Smooth muscle cell (in vitro differentiated cells): Measurements from ENCODE around the gene SCG5. TPM values are rescaled to one million over a fixed set of nuclear protein-coding genes. Genes with fewer than 3 reads are reported as not detected.

ENCODE experiments used
- DNase-seq: peaks from one replicate; lab custom pipeline; 2025; ENCODE audit not compliant: unreplicated experiment; lab: John Stamatoyannopoulos, UW
- H2AFZ ChIP-seq: fragments of 200-600 bp; sonication (generic); 2 replicates; pipeline ENCODE4 v1.6.0; 2016; ENCODE audit warnings: antibody characterized with exemption, low read depth, mild to moderate bottlenecking
- H3F3A ChIP-seq: fragments of 200-600 bp; sonication (generic); 2 replicates; pipeline ENCODE4 v1.6.0; 2017; ENCODE audit warnings: antibody characterized with exemption, low read depth
- H3K27ac ChIP-seq: fragments of 200-600 bp; sonication (generic); 2 replicates; pipeline ENCODE4 v1.5.1; 2016; ENCODE audit warnings: low read depth, mild to moderate bottlenecking
- H3K27me3 ChIP-seq: fragments of 200-600 bp; sonication (generic); 2 replicates; pipeline ENCODE4 v1.6.1; 2016; ENCODE audit warnings: low read depth, mild to moderate bottlenecking
- H3K36me3 ChIP-seq: fragments of 200-600 bp; sonication (generic); 2 replicates; pipeline ENCODE4 v1.5.1; 2016; ENCODE audit warnings: low read depth
- H3K4me1 ChIP-seq: fragments of 200-600 bp; sonication (generic); 2 replicates; pipeline ENCODE4 v1.5.1; 2016; ENCODE audit warnings: low read depth
- H3K4me2 ChIP-seq: fragments of 200-600 bp; sonication (generic); 2 replicates; pipeline ENCODE4 v1.6.0; 2016; ENCODE audit warnings: mild to moderate bottlenecking
- H3K4me3 ChIP-seq: fragments of 200-600 bp; sonication (generic); 2 replicates; pipeline ENCODE4 v1.5.1; 2016; ENCODE audit warnings: mild to moderate bottlenecking
- H3K79me2 ChIP-seq: fragments of 200-600 bp; sonication (generic); 2 replicates; pipeline ENCODE4 v1.6.0; 2016; ENCODE audit warnings: low read depth, mild to moderate bottlenecking
- H3K9ac ChIP-seq: fragments of 200-600 bp; sonication (generic); 2 replicates; pipeline ENCODE4 v1.6.0; 2016; ENCODE audit warnings: low read depth
- H3K9me3 ChIP-seq: fragments of 200-600 bp; sonication (generic); replicated peaks from 2 replicates; pipeline ENCODE4 v1.5.1; 2016; ENCODE audit warnings: low read depth
- H4K20me1 ChIP-seq: fragments of 200-600 bp; sonication (generic); 2 replicates; pipeline ENCODE4 v1.6.0; 2016; ENCODE audit warnings: low read depth
- CTCF ChIP-seq: fragments of 200-600 bp; sonication (generic); IDR thresholded peaks from 2 replicates; pipeline ENCODE4 v1.5.1; 2017; ENCODE audit warnings: borderline replicate concordance, mild to moderate bottlenecking, antibody characterized with exemption; ENCODE audit not compliant: insufficient read depth, poor library complexity, severe bottlenecking
- WGBS: methylation state at CpG from one replicate; pipeline ENCODE4 v1.1.7; 2016; ENCODE audit warnings: low lambda C conversion rate; 5-methylcytosine and 5-hydroxymethylcytosine counted together
- polyA plus RNA-seq: library from polyadenylated mRNA; unstranded; fragments of >200 nt; fragmentation: Nextera tagmentation; extraction: Ambion mirVana; gene quantifications from 2 replicates; pipeline ENCODE4 v1.2.1, GENCODE V29; 2016
- total RNA-seq: library from RNA; depleted of rRNA; stranded (reverse); fragments of >200 nt; gene quantifications from 2 replicates; pipeline ENCODE4 v1.2.3, GENCODE V29; 2014

The SCG5 gene
- total and polyA plus RNA-seq, 2 experiments from 2014 or later: 34.7 to 37.2 TPM

GRCh38 chr15:32722136-32722535 lies 80.6 kb downstream of the SCG5 start:
- peaks cover 16% of the 10 kb centered on the region for H4K20me1 ChIP-seq
- no peak overlapping the region for H2AFZ ChIP-seq
- H3K79me2 ChIP-seq: peaks cover 17% of the 10 kb centered on the region
- peaks cover 41% of the 10 kb centered on the region for H3K27me3 ChIP-seq
- H3K4me2 ChIP-seq: no peak overlapping the region
- H3K36me3 ChIP-seq: no peaks in the 10 kb centered on the region
- TF ChIP-seq CTCF: no peak
- no peak for DNase-seq
- no peak overlapping the region for H3K4me3 ChIP-seq
- H3K4me1 ChIP-seq: peaks cover 15% of the 10 kb centered on the region
- H3K9me3 ChIP-seq: no peaks in the 10 kb centered on the region
- H3K9ac ChIP-seq: no peak overlapping the region
- no peak overlapping the region for H3K27ac ChIP-seq
- no peaks in the 10 kb centered on the region for H3F3A ChIP-seq

- Histone ChIP-seq H3K4me2 (no peak overlapping the region), H3K27ac (no peak overlapping the region), H3K36me3 (peaks cover 2% of the 10 kb centered on the region), H3K4me1 (peaks cover 10% of the 10 kb centered on the region), H3K4me3 (no peak overlapping the region), H3K79me2 (peaks cover 17% of the 10 kb centered on the region), H3K27me3 (peaks cover 29% of the 10 kb centered on the region), H3K9me3 (no peaks in the 10 kb centered on the region), H2AFZ (no peak overlapping the region), H3K9ac (no peak overlapping the region), H4K20me1 (peaks cover 16% of the 10 kb centered on the region), H3F3A (no peaks in the 10 kb centered on the region)
- 90% methylated on average over 2 of the region's 2 CpGs for WGBS
- DNase-seq: no peak
- TF ChIP-seq CTCF: no peak
Measured at GRCh38 chr15:32723171-32723948, 81.8 kb downstream of the SCG5 start.

- Histone ChIP-seq H3K36me3 (peaks cover 2% of the 10 kb centered on the region), H4K20me1 (no peaks in the 10 kb centered on the region), H3K79me2 (peaks cover 4% of the 10 kb centered on the region), H3F3A (peaks cover 4% of the 10 kb centered on the region), H3K9me3 (no peaks in the 10 kb centered on the region), H3K9ac (no peak overlapping the region), H3K4me1 (peaks cover 8% of the 10 kb centered on the region), H3K27me3 (no peaks in the 10 kb centered on the region), H3K4me2 (peak overlapping the region; percentile 11), H2AFZ (peak overlapping the region; percentile 27), H3K4me3 (no peak overlapping the region), H3K27ac (peak overlapping the region; percentile 63)
- no peak for TF ChIP-seq CTCF
- no peak for DNase-seq
- 79% methylated on average over 10 of the region's 10 CpGs for WGBS
Measured at GRCh38 chr15:32729700-32730395, 88.3 kb downstream of the SCG5 start.
